ENCODE measurements around the gene ZNF763.
"Not testable (repeated sequence)": the region's sequence is repeated elsewhere in the genome, so short reads cannot be mapped to it uniquely, and the experiment has no call there.

Gene ZNF763

GRCh38 chr19:11948646-11949045 lies 16.2 kb upstream of the ZNF763 start:
- no peak overlapping the region for H3K4me3 ChIP-seq (ENCODE audit: low read depth, low read length)
- peaks cover 18% of the 10 kb centered on the region for H3K9me3 ChIP-seq
- no peak for DNase-seq
- H3K27me3 ChIP-seq = no peaks in the 10 kb centered on the region
- TF ChIP-seq CTCF (IDR thresholded peaks at IDR 0.05; ENCODE audit: low read depth, low read length) = no peak
- H3K36me3 ChIP-seq = peaks cover 47% of the 10 kb centered on the region
- H3K4me1 ChIP-seq = no peaks in the 10 kb centered on the region

GRCh38 chr19:11949201-11949600 lies 15.6 kb upstream of the ZNF763 start:
- peaks cover 18% of the 10 kb centered on the region for H3K9me3 ChIP-seq
- no peak for DNase-seq
- no peaks in the 10 kb centered on the region for H3K27me3 ChIP-seq

GRCh38 chr19:11949614-11950080 lies 15.2 kb upstream of the ZNF763 start:
- not testable (repeated sequence) for H3K27me3 ChIP-seq; DNase-seq; H3K4me1 ChIP-seq; H3K4me3 ChIP-seq (ENCODE audit: low read depth, low read length)
- Histone ChIP-seq H3K9me3 (peaks cover 16% of the 10 kb centered on the region), H3K36me3 (peaks cover 47% of the 10 kb centered on the region)

More at GRCh38 chr19:11949201-11949600, 15.6 kb upstream of the ZNF763 start:
- peaks cover 47% of the 10 kb centered on the region for H3K36me3 ChIP-seq
- TF ChIP-seq CTCF (IDR thresholded peaks at IDR 0.05; ENCODE audit: low read depth, low read length) = no peak
- no peak overlapping the region for H3K4me3 ChIP-seq (ENCODE audit: low read depth, low read length)
- no peaks in the 10 kb centered on the region for H3K4me1 ChIP-seq

- H3K36me3 ChIP-seq = peaks cover 47% of the 10 kb centered on the region
- H3K4me3 ChIP-seq (ENCODE audit: low read depth, low read length) = no peak overlapping the region
- TF ChIP-seq CTCF (IDR thresholded peaks at IDR 0.05; ENCODE audit: low read depth, low read length) = no peak
- DNase-seq = no peak
- H3K9me3 ChIP-seq = peaks cover 14% of the 10 kb centered on the region
- no peaks in the 10 kb centered on the region for H3K27me3 ChIP-seq
- no peaks in the 10 kb centered on the region for H3K4me1 ChIP-seq
Observed at GRCh38 chr19:11950312-11950711, 14.5 kb upstream of the ZNF763 start.

- peak; percentile 87 for DNase-seq
- Histone ChIP-seq H3K9me3 (no peaks in the 10 kb centered on the region), H3K27me3 (no peaks in the 10 kb centered on the region), H3K36me3 (no peaks in the 10 kb centered on the region), H3K4me1 (no peaks in the 10 kb centered on the region), H3K4me3 (ENCODE audit: low read depth, low read length) (peak overlapping the region; percentile 92)
- TF ChIP-seq CTCF (IDR thresholded peaks at IDR 0.05; ENCODE audit: low read depth, low read length) = peak; percentile 90
Observed at GRCh38 chr19:11963566-11964355, 1.1 kb upstream of the ZNF763 start.

GRCh38 chr19:11964496-11964857 lies 363 bp upstream of the ZNF763 start:
- no peaks in the 10 kb centered on the region for H3K9me3 ChIP-seq
- H3K4me1 ChIP-seq = no peaks in the 10 kb centered on the region
- H3K4me3 ChIP-seq (ENCODE audit: low read depth, low read length) = peak overlapping the region; percentile 92
- H3K27me3 ChIP-seq = no peaks in the 10 kb centered on the region
- DNase-seq = peak; percentile 52
- H3K36me3 ChIP-seq = no peaks in the 10 kb centered on the region
- peak; percentile 45 for TF ChIP-seq CTCF (IDR thresholded peaks at IDR 0.05; ENCODE audit: low read depth, low read length)
